GM18909 (cell line): ENCODE results near the gene RXFP4.
"Not testable (repeated sequence)": the region's sequence is repeated elsewhere in the genome, so short reads cannot be mapped to it uniquely, and the experiment has no call there.

Source experiments
- ATAC-seq: cut with Tn5 transposase; IDR thresholded peaks from one replicate; pipeline ENCODE4 v1.9.1; 2021; ENCODE audit warnings: mild to moderate bottlenecking; ENCODE audit not compliant: unreplicated experiment, poor library complexity

RXFP4 gene

GRCh38 chr1:155976913-155977689, 35.7 kb downstream of the RXFP4 start:
- ATAC-seq = no peak

- no peak for ATAC-seq
These were observed 36.4 kb downstream of the RXFP4 start for GRCh38 chr1:155977690-155978324.

DNA sequence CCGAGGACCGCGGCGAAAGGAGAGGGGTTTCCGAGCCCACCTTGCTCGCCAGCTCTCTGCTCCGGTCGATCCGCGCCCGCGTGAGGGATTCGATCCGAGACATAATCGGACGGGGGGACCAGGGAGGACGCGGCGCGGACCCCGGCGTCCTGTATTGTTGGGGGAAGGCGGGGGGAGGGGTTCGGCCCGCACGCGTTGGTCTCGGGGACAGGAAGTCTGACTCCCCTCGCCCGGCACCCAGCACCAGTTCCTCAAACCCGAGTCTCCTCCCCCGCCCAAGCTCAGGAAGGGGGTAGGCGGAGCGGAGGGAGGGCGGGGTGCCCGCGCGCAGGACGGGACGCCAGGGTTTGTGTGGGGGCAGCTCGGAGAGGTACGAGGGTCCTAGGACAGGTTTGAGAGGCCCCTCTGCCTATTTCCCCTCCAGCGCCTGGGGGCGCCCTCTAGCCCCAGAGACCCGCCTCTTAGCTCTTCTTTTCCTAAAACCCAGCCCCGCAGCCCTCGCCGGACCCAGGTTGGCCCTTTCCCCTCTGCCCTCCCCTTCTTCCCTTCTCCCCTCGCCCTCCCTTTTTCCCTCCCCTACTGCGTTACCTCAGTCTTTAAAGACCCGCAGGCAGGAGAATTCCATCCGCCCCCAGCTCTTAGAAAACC, 37.0 kb downstream of the RXFP4 start, which contains the start of gene ARHGEF2:
ARHGEF2 (minus strand) TSS at position 223 of the 648 bp plus-strand sequence; CDS start at position 103, 120 bp downstream.
- ATAC-seq = peak; percentile 52

GRCh38 chr1:155978973-155979429, 37.6 kb downstream of the RXFP4 start:
- no peak for ATAC-seq

- no peak for ATAC-seq
These were observed 38.3 kb downstream of the RXFP4 start for GRCh38 chr1:155979597-155980343.

- no peak for ATAC-seq
These were observed 40.0 kb downstream of the RXFP4 start for GRCh38 chr1:155981266-155982088.

DNA sequence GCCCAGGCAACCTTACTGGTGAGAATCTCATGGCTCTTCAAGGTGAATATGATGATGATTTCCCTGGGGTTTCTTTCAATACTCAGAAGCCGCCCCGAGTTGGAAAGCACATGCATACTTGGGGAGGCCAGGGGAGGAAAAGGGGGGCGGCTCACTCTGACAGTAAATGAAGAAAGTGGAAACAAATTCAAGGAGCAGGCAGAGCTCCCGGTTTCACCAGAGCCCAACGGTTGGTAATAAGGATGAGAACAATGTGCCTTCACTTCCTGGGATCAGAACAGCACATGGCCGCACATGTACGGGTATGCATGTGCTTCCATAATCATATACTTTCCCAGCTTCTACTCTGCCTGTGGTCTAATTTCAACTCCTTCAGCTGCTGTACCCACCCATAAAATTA, 40.7 kb downstream of the RXFP4 start:
- ATAC-seq = no peak

DNA sequence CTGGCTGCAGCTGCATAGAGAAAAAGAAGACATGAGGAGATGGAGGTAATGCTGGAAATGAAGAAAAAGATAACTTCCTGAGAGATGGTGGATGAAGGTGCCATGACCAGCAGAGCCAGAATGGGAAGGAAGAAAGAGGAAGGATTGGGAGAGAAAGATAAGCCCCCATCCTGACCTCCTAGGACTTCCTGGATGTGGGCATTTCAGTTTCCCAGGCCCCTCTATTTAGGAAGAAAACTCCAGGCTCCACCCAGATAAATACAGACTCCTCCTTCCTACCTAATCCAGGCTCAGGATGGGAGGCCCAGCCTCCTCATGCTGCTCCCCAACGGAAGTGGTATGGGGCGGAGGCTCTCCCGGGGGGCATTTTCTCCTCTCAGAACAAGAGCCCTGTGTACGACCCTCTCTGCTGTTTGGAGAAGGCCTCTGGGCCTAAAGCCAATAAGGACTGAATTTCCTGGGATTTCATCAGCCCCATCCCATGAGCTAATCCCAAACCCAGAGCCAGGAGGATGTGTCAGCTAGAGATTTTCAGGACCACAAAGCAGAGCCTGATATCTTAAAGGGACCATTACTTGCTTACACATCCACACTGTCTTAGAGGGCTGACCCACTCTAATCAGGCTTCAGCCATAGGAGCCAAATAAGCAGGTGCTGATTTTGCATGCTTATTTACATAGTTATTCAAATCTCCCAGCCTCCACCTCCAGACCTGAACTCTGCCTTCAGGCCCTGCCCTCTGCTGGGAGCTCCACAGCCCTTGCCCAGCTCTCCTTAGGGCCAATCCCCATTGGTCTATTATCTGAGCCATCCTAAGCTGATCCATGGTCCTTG, 42.0 kb downstream of the RXFP4 start:
- peak; percentile 52 for ATAC-seq

DNA sequence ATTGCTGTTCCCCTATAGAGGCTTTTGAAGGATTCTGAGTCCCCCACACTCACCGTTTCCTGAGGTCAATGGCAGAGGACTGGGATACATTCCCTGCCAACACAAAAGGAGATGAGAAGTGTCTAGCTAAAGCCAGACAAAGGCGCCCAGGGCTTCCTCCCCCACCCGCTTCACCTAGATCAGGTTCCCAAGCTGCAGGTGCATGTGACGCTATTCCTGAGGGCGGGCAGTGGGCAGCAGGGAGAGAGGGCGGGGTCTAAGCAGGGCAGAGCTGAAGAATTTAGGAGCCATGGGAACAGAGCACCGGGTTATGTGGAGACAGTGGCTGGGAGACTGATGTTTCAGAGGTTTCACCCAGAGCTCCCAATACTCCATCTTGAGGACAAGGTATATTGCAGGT, 42.9 kb downstream of the RXFP4 start:
- no peak for ATAC-seq

DNA sequence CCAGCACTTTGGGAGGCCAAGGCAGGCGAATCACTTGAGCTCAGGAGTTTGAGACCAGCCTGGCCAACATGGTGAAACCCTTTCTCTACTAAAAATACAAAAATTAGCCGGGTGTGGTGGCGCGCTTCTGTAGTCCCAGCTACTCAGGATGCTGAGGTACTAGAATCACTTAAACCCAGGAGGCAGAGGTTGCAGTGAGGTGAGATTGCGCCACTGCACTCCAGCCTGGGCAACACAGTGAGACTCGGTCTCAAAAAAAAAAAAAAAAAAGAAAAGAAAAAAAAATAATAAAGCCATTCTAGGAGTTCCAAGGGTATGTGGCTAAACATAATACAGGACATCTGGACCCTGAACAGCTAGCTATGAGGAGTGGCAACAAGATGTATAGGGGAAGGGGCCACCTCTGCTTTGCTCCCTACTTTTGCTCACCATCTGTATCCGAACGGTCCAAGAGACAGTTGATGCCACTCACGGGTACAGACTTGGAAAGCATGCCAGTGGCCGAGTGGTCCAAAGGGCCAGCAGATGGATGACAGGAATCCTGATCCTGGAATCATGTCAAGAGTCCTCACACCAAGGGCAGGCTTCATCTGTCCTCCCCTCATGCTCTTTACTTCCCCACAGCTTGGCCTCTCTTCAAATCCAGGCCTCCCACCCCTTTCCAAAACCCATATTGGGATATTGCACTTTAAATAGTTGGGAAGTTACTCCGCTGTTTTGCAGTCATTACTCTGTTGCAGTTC, 43.6 kb downstream of the RXFP4 start:
- not testable (repeated sequence) for ATAC-seq

GRCh38 chr1:155989242-155990004, 48.0 kb downstream of the RXFP4 start:
- no peak for ATAC-seq

GRCh38 chr1:155990005-155990739, 48.7 kb downstream of the RXFP4 start:
- no peak for ATAC-seq
